Adrenal gland (tissue), 19 donors: ENCODE data around the gene FIGLA. TPM values are rescaled to one million over a fixed set of nuclear protein-coding genes. Genes with fewer than 3 reads are reported as not detected.

Source experiments
- DNase-seq, 7 donors: peaks; one replicate each; pipeline ENCODE4 v3.0.0-alpha.2; 2019 to 2020
- H3K27ac ChIP-seq, 5 donors: fragments of 200-600 bp; sonication (generic) in 4 of 5; 1 replicate in 3 of 5; 2 replicates in 2 of 5; pipeline versions ENCODE4 v1.5.1 to v1.8.0; 2016 to 2020; ENCODE audit warnings: mild to moderate bottlenecking in 1 of 5
- H3K27me3 ChIP-seq: fragments of 200-600 bp; 2 replicates; pipeline ENCODE4 v1.8.0; 2021
- H3K36me3 ChIP-seq, 2 donors: fragments of 200-600 bp; replicated peaks in 1 of 2; 1 replicate in 1 of 2; 2 replicates in 1 of 2; pipeline versions ENCODE4 v1.5.1 to v1.8.0; 2018 to 2022
- H3K4me1 ChIP-seq, 2 donors: fragments of 200-600 bp; replicated peaks in 1 of 2; 1 replicate in 1 of 2; 2 replicates in 1 of 2; pipeline versions ENCODE4 v1.5.1 to v1.8.0; 2018 to 2021
- H3K4me3 ChIP-seq, 4 donors: fragments of 200-600 bp; sonication (generic) in 3 of 4; one replicate each; pipeline ENCODE4 v1.5.1; 2016 to 2018
- H3K9me3 ChIP-seq, 3 donors: fragments of 200-600 bp; sonication (generic) in 1 of 3; replicated peaks in 1 of 3; 1 replicate in 2 of 3; 2 replicates in 1 of 3; pipeline versions ENCODE4 v1.5.1 to v1.8.0; 2016 to 2021
- CTCF ChIP-seq, 6 experiments: fragments of 450-650 bp in 4 of 6; fragments of 200-600 bp in 2 of 6; sonication (generic) in 1 of 6; IDR thresholded peaks; 1 replicate in 5 of 6; 2 replicates in 1 of 6; pipeline versions ENCODE4 v1.5.1 to v1.8.0; 2016 to 2021; ENCODE audit warnings: antibody characterized with exemption in 6 of 6, mild to moderate bottlenecking in 2 of 6, moderate library complexity in 1 of 6
- POLR2A ChIP-seq, 2 donors: fragments of 450-650 bp; IDR thresholded peaks; one replicate each; pipeline ENCODE4 v1.6.1; 2017; ENCODE audit warnings: antibody characterized with exemption in 2 of 2, mild to moderate bottlenecking in 2 of 2, moderate library complexity in 1 of 2
- WGBS, 4 donors: extraction: QIAGEN DNeasy Blood & Tissue Kit in 2 of 4; methylation state at CpG; one replicate each; pipeline versions ENCODE4 v1.1.5 to v1.1.7; 2013 to 2017; 5-methylcytosine and 5-hydroxymethylcytosine counted together
- intact Hi-C, 2 donors: fragments of 100-400 bp; cut with DNase I; formaldehyde crosslinking; loops; one replicate each; pipeline versions ENCODE4 v1.14.1 to v1.15.0; 2022 to 2023
- long read RNA-seq, 10 donors: library from polyadenylated mRNA in 3 of 10; unstranded in 2 of 10; stranded (forward) in 1 of 10; transcript quantifications; one replicate each; pipeline ENCODE4 v2.0.0 and lab custom pipeline, GENCODE V29; 2021 to 2026
- polyA plus RNA-seq, 3 donors: library from polyadenylated mRNA; stranded (reverse); fragments of 200-250 nt in 2 of 3; fragments of 350-450 nt in 1 of 3; fragmentation: Illumina TruSeq in 1 of 3; extraction: RNeasy Lipid Tissue Mini Kit (QIAGEN cat#74804) in 1 of 3; gene quantifications; one replicate each; pipeline ENCODE4 v1.2.3, GENCODE V29; 2013 to 2014
- total RNA-seq, 9 donors: library from RNA; depleted of rRNA in 4 of 9; stranded (reverse); fragments of >200 nt in 4 of 9; fragments of 120-200 nt in 1 of 9; fragmentation: NEBNext Ultra II Directional in 1 of 9; extraction: Animal tissue kit (Norgen Biotek cat#: 25700) in 1 of 9; gene quantifications; one replicate each; pipeline versions ENCODE4 v1.1.0 to v1.2.4, GENCODE V29; 2013 to 2023
- donor health status: healthy with polysubstance abuse.
- donor health status: Bipolar disorder and iron deficiency.
- donor health status: DM: yes; HTN: yes; CAD: no.
- donor health status: DM: no; HTN: no; CAD: no.
- donor health status: DM: no; HTN: no; CAD: no.
- donor health status: DM: yes; HTN: yes; CAD: no.

FIGLA gene
- total RNA-seq (not detected), polyA plus RNA-seq (not detected)
- long read RNA-seq, donor 1: 0 reads
- long read RNA-seq, donor 2: 0 reads
- long read RNA-seq, donor 3: 0 reads
- long read RNA-seq, donor 4: 0 reads
- long read RNA-seq, donor 5: 0 reads
- long read RNA-seq, donor 6: 0 reads
- long read RNA-seq, donor 7: 0 reads
- long read RNA-seq, donor 8: 0 reads
- long read RNA-seq, donor 9: 0 reads
- long read RNA-seq, donor 10: 0 reads

- Histone ChIP-seq H3K27me3 (peaks cover 34% of the 10 kb centered on the region), H3K4me1 (peaks cover 5% of the 10 kb centered on the region in 2 donors), H3K27ac (no peak within 1 kb of the TSS), H3K36me3 (no peaks in the 10 kb centered on the region), H3K9me3 (no peaks in the 10 kb centered on the region), H3K4me3 (peak within 1 kb of the TSS in 1 of 4 donors; percentile 11)
- DNase-seq: peak in 1 of 7 donors; percentile 8
- TF ChIP-seq CTCF (IDR thresholded peaks at IDR 0.05): no peak
- TF ChIP-seq POLR2A (IDR thresholded peaks at IDR 0.05): no peak
- 4 to 20% (median 5%) methylated on average over 12 to 69 of the region's 69 CpGs for WGBS, 4 donors
- intact Hi-C loops: no loop called here
Observed at GRCh38 chr2:70790136-70790828, at the start of gene FIGLA. TSS of gene FIGLA (minus strand) at chr2:70790643. CDS start at chr2:70790638, 5 bp downstream.

- H3K4me1 ChIP-seq: no peaks in the 10 kb centered on the region
- H3K36me3 ChIP-seq: no peaks in the 10 kb centered on the region
- 77 to 81% (median 79%) methylated on average over 10 of the region's 10 CpGs for WGBS, 4 donors
- no peaks in the 10 kb centered on the region for H3K9me3 ChIP-seq
- no peaks in the 10 kb centered on the region for H3K27me3 ChIP-seq
- H3K27ac ChIP-seq: no peak overlapping the region
- no peak overlapping the region for H3K4me3 ChIP-seq
- no peak for DNase-seq
- intact Hi-C loops: no loop called here
- TF ChIP-seq POLR2A (IDR thresholded peaks at IDR 0.05) (no peak), CTCF (IDR thresholded peaks at IDR 0.05) (no peak)
Observed at GRCh38 chr2:70837980-70838925, 47.8 kb upstream of the FIGLA start.

- WGBS, 4 donors: 82 to 90% (median 88%) methylated on average over 4 of the region's 4 CpGs
- Histone ChIP-seq H3K9me3 (no peaks in the 10 kb centered on the region), H3K4me3 (no peak within 1 kb of the TSS), H3K27me3 (no peaks in the 10 kb centered on the region), H3K4me1 (no peaks in the 10 kb centered on the region), H3K27ac (no peak within 1 kb of the TSS), H3K36me3 (no peaks in the 10 kb centered on the region)
- DNase-seq: no peak
- TF ChIP-seq POLR2A (IDR thresholded peaks at IDR 0.05) (no peak), CTCF (IDR thresholded peaks at IDR 0.05) (no peak)
- intact Hi-C loops: no loop called here
Observed at GRCh38 chr2:70835643-70836042, 45.2 kb upstream of the FIGLA start, which contains the start of gene CD207. TSS of gene CD207 (minus strand) at chr2:70835816. CDS start at chr2:70835776, 40 bp downstream.

DNA sequence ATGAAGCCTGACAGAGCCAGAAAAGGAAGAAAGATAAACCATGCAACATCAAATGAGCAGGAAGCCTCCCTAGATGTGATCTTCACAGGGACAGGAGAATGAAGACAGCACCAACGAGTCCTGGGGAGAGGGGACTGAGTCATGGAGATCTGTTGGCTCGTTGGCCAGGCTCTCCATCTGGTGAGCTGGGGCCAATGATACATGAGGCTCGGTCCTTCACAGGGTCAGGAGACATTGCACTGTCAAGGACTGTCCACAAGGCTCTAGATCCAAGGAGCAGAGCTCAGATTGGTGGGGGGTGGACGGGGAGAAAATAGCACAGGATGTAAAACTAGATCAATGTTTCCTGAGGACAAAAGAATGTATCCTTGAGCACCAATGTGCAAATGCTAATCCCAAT lies 44.4 kb upstream of the FIGLA start:
- intact Hi-C loops: no loop called here
- 53 to 62% (median 59%) methylated on average over 4 of the region's 4 CpGs for WGBS, 4 donors
- DNase-seq: no peak
- no peaks in the 10 kb centered on the region for H3K9me3 ChIP-seq
- no peak overlapping the region for H3K27ac ChIP-seq
- no peaks in the 10 kb centered on the region for H3K27me3 ChIP-seq
- no peaks in the 10 kb centered on the region for H3K4me1 ChIP-seq
- H3K36me3 ChIP-seq: no peaks in the 10 kb centered on the region
- TF ChIP-seq CTCF (IDR thresholded peaks at IDR 0.05) (no peak), POLR2A (IDR thresholded peaks at IDR 0.05) (no peak)
- H3K4me3 ChIP-seq: no peak overlapping the region
